Right atrium auricular region (tissue), 2 donors: ENCODE measurements around the gene NUSAP1. TPM values are rescaled to one million over a fixed set of nuclear protein-coding genes. Genes with fewer than 3 reads are reported as not detected.

Source experiments
- DNase-seq: peaks from one replicate; pipeline ENCODE4 v3.0.0-alpha.2; 2019; ENCODE audit warnings: low spot score
- H3K27ac ChIP-seq, 2 donors: fragments of 200-600 bp; sonication (generic); 1 replicate in 1 of 2; 2 replicates in 1 of 2; pipeline ENCODE4 v1.5.1; 2016 to 2019
- H3K27me3 ChIP-seq, 2 donors: fragments of 200-600 bp; sonication (generic); one replicate each; pipeline versions ENCODE4 v1.5.1 to v1.6.0; 2017 to 2019
- H3K36me3 ChIP-seq: fragments of 200-600 bp; sonication (generic); one replicate; pipeline ENCODE4 v1.5.1; 2016
- H3K4me1 ChIP-seq, 2 donors: fragments of 200-600 bp; sonication (generic); one replicate each; pipeline versions ENCODE4 v1.5.1 to v1.6.0; 2017 to 2019
- H3K4me3 ChIP-seq, 2 donors: fragments of 200-600 bp; sonication (generic); 1 replicate in 1 of 2; 2 replicates in 1 of 2; pipeline ENCODE4 v1.5.1; 2017 to 2019; ENCODE audit warnings: mild to moderate bottlenecking in 1 of 2, moderate library complexity in 1 of 2
- H3K9me3 ChIP-seq, 2 donors: fragments of 200-600 bp; sonication (generic); one replicate each; pipeline ENCODE4 v1.5.1; 2019
- total RNA-seq, 2 donors: library from RNA; depleted of rRNA; stranded (reverse); fragments of >200 nt; gene quantifications; one replicate each; pipeline ENCODE4 v1.1.0, GENCODE V29; 2016
- TF ChIP-seq, protein P1 (sequence below), 2 donors: fragments of 200-600 bp; sonication (generic); IDR thresholded peaks; one replicate each; pipeline ENCODE4 v1.5.1; 2019; ENCODE audit warnings: antibody characterized with exemption in 2 of 2

Gene NUSAP1
- total RNA-seq, 2 donors from 2014 or later, result 0.94 to 3.1 TPM

DNA sequence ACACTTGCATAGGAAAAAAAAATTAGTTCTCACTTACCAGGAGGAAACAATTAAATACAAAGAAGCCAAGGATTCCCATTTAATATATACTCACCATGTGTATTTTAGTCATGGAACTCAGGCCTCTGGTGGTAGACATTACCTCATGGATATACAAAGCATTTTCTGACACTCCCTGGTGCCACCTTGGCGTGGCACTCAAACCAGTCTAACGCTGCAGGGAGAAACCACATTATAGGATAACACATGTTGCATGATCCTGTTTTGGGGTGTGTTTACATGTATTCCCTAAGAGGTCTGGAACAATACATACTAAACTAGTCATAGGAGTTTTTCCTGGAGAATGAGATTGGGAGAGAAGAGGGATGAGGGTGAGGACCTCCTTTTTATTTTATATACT lies 78.3 kb downstream of the NUSAP1 start:
- Histone ChIP-seq H3K27me3 (no peaks in the 10 kb centered on the region), H3K36me3 (no peaks in the 10 kb centered on the region), H3K9me3 (no peaks in the 10 kb centered on the region), H3K4me1 (peaks cover 0 to 7% of the 10 kb centered on the region in 2 donors), H3K27ac (no peak overlapping the region), H3K4me3 (no peak overlapping the region)
- no peak for DNase-seq
- TF ChIP-seq, protein P1, sequence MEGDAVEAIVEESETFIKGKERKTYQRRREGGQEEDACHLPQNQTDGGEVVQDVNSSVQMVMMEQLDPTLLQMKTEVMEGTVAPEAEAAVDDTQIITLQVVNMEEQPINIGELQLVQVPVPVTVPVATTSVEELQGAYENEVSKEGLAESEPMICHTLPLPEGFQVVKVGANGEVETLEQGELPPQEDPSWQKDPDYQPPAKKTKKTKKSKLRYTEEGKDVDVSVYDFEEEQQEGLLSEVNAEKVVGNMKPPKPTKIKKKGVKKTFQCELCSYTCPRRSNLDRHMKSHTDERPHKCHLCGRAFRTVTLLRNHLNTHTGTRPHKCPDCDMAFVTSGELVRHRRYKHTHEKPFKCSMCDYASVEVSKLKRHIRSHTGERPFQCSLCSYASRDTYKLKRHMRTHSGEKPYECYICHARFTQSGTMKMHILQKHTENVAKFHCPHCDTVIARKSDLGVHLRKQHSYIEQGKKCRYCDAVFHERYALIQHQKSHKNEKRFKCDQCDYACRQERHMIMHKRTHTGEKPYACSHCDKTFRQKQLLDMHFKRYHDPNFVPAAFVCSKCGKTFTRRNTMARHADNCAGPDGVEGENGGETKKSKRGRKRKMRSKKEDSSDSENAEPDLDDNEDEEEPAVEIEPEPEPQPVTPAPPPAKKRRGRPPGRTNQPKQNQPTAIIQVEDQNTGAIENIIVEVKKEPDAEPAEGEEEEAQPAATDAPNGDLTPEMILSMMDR (IDR thresholded peaks at IDR 0.05), result no peak

DNA sequence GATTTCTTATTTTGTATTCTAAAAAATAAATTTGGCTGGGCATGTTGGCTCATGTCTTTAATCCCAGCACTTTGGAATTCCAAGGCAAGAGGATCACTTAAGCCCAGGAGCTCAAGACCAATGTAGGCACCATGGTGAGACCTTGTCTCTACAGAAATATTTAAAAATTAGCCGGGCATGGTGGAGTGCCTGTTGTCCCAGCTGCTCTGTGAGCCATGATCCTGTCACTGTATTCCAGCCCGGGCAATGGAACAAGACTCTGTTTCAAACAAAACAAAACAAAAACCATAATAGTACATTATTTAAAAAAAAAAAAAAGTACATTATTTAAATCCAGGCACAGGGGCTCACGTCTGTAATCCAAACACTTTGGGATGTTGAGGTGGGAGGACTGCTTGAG lies 78.8 kb downstream of the NUSAP1 start:
- Histone ChIP-seq H3K36me3 (no peaks in the 10 kb centered on the region), H3K9me3 (no peaks in the 10 kb centered on the region), H3K27ac (no peak overlapping the region), H3K4me1 (peaks cover 0 to 11% of the 10 kb centered on the region in 2 donors), H3K4me3 (no peak overlapping the region), H3K27me3 (no peaks in the 10 kb centered on the region)
- DNase-seq, result no peak
- TF ChIP-seq, protein P1 (IDR thresholded peaks at IDR 0.05), result no peak

DNA sequence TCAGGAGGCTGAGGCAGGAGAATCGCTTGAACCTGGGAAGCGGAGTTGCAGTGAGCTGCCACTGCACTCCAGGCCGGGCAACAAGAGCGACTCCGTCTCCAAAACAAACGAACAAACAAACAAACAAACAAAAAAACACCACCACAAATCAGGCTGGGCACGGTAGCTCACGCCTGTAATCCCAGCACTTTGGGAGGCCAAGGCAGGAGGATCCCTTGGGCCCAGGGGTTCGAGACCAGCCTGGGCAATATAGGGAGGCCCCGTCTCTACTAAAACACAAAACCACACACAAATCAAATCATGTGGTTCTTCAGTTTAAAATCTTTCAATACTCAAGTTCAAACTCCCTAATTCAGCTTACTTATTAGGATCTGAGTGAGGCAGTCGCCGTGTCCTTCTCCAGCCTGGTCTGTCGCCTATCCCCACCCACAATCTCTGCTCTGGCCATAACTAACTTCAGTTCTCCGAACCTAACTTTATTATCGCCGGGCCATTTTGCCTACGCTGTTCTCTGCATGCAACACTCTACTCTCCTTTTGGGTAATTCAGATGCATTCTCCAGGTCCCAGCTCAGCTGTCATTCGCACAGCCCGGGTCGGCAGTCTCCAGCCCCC lies 83.6 kb downstream of the NUSAP1 start:
- no peaks in the 10 kb centered on the region for H3K36me3 ChIP-seq
- DNase-seq, result no peak

DNA sequence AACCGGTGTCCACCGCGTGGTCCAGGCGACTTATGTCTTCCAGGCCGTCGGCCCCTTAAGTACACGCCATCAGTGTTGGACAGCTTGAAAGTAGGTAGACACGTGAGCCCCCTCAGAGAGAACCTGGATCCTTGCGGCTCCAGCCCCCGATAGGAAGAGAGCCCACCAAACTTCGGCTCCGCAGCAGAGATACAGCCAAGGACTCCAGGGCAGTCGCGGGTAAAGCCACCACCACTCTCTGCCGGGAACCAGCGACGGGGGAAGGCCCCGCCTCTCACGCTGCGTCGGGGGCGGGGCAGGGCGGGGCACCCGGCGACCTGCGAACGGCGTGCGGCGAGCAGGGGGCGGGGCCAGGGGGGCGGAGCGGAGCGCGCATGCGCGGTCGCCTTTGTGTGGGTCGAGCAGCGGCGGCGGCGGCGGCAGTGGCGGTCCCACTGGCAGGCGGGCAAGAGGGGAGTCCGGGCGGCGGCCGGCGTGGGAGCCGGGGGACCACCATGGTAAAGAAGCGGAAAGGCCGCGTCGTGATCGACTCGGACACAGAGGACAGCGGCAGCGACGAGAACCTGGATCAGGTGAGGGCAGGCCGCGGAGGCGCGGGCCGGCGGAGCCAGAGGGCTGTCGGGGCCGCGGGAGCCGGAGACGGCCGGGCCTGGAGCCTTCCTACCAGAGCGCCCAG lies 84.2 kb downstream of the NUSAP1 start, which contains the start of gene RTF1:
TSS of gene RTF1 (plus strand) at position 354 of the 676 bp plus-strand sequence. CDS start at position 375, 21 bp downstream.
- H3K4me3 ChIP-seq, result peak within 1 kb of the TSS; percentile 95 to 99
- TF ChIP-seq, protein P1 (IDR thresholded peaks at IDR 0.05), result no peak
- peak within 1 kb of the TSS; percentile 82 to 86 for H3K27ac ChIP-seq
- peaks cover 0 to 26% of the 10 kb centered on the region in 2 donors for H3K4me1 ChIP-seq
- peak; percentile 92 for DNase-seq
- H3K36me3 ChIP-seq, result no peaks in the 10 kb centered on the region
- H3K9me3 ChIP-seq, result no peaks in the 10 kb centered on the region
- no peaks in the 10 kb centered on the region for H3K27me3 ChIP-seq

More for the DNA sequence above, 83.6 kb downstream of the NUSAP1 start:
- Histone ChIP-seq H3K4me1 (peaks cover 0 to 26% of the 10 kb centered on the region in 2 donors), H3K27me3 (no peaks in the 10 kb centered on the region), H3K27ac (peak overlapping the region; percentile 82 to 86), H3K9me3 (no peaks in the 10 kb centered on the region), H3K4me3 (peak overlapping the region; percentile 95 to 99)
- TF ChIP-seq, protein P1 (IDR thresholded peaks at IDR 0.05), result no peak

DNA sequence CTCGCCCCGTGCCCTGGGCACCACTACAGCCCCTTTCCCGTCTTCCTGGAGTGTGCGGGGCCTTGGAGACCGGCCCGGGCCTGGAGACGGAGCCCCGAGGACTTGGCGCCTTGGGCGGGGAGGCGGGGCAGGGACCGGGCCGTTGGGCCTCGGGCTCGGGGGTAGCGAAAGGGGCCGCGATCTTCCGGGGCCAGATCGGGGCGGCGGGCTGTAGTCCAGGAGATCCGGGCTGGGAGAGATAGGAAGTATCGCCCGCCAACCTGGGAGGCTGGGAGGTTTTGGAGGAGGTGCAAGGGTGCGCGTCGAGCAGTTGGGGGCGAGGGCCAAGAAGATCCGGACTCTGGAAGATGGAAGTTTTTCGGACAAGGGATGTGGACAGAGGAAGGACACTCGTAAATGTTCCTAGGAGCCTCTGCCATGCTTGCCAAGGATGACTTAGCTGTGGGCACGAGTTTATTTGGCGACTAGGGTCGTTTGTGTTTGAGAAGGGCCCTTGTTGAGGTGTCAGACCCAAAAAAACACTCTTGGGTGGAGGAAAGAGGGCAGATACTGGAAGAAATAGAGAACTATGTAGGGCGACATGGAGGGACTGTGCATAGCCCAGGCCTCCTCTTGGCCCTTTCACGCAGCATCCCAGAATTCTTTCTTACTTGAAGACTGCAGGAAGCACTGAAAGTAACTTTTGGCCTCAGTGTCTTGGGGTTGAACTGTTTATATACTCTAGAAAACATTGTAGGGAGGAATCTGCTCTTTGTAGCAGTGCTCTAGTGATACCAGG lies 84.9 kb downstream of the NUSAP1 start:
- DNase-seq, result no peak
- H3K27ac ChIP-seq, result peak overlapping the region; percentile 82 to 86
- TF ChIP-seq, protein P1 (IDR thresholded peaks at IDR 0.05), result no peak

More for the DNA sequence above, 84.9 kb downstream of the NUSAP1 start:
- Histone ChIP-seq H3K36me3 (no peaks in the 10 kb centered on the region), H3K4me3 (peak overlapping the region; percentile 95 to 99), H3K27me3 (no peaks in the 10 kb centered on the region), H3K9me3 (no peaks in the 10 kb centered on the region), H3K4me1 (peaks cover 0 to 26% of the 10 kb centered on the region in 2 donors)
